GM21515 (cell line): ENCODE results near the gene VSX2.
"Not testable (repeated sequence)": the region's sequence is repeated elsewhere in the genome, so short reads cannot be mapped to it uniquely, and the experiment has no call there.

Source experiments
- ATAC-seq: cut with Tn5 transposase; IDR thresholded peaks from one replicate; pipeline ENCODE4 v1.9.1; 2021; ENCODE audit not compliant: unreplicated experiment

The VSX2 gene

DNA sequence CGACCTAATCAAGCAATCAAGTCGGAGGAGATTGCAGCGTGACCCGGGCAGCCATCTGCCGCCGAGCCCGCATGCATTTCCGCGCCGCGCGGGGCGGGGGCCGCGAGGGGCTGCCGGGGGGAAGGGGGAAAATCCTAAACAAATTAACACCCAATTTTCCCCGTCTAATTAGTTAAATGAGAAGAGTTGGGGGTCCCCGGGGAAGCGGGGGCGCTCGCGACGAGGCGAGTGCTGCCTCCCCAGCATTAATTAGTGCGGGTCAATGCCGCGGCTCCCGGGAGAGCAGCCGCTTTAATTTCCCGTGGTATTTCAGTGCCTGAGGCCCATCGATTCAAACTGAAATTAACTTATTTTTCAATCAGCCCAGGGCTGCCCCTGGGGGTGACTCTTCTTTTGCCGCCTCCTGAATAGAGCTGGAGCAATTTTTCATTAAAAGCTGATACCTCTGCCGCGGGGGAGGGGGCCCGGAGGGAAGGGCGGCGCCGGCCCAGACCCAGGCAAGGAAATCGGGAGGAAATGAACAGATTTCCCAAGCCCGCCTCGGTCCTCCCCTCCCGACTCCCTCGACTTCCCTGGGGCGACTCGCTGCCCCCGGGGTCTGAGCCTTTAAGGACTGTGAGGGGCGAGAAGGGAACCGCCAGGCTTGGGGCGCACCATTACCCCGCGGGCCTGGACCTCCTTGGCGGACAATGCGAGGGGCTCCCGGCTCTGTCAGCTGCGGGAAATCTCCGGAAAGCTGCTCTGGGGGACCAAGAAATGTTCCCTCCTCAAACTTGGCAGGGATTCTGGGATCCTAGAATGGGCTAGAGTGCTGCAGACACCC, 18.9 kb downstream of the VSX2 start:
- no peak for ATAC-seq

DNA sequence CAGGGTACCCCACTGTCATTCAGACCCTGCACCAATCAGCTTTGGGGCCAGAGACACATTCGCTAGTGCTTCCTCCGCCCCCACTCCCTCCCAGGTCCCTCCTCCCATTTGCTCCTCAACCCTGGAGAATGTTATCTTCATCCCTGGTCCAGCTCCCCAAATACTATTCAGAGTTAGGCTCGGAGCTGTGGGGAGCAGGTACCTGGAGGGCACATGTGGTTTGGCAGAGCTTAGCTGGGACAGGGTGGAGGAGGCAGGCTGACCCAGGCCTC, 19.5 kb downstream of the VSX2 start:
- no peak for ATAC-seq

DNA sequence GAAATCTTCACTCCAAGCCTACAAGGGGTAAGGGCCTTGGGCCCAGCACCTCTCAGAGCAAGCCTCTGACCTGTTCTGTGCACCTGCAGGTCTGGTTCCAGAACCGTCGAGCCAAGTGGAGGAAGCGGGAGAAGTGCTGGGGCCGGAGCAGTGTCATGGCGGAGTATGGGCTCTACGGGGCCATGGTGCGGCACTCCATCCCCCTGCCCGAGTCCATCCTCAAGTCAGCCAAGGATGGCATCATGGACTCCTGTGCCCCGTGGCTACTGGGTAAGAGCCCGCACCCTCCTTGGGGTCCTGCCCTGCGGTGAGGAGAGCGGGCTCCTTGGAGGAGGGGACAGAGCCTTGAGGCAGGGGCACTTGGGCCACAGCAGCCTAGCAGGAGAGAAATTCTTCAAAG, 20.3 kb downstream of the VSX2 start:
- no peak for ATAC-seq

DNA sequence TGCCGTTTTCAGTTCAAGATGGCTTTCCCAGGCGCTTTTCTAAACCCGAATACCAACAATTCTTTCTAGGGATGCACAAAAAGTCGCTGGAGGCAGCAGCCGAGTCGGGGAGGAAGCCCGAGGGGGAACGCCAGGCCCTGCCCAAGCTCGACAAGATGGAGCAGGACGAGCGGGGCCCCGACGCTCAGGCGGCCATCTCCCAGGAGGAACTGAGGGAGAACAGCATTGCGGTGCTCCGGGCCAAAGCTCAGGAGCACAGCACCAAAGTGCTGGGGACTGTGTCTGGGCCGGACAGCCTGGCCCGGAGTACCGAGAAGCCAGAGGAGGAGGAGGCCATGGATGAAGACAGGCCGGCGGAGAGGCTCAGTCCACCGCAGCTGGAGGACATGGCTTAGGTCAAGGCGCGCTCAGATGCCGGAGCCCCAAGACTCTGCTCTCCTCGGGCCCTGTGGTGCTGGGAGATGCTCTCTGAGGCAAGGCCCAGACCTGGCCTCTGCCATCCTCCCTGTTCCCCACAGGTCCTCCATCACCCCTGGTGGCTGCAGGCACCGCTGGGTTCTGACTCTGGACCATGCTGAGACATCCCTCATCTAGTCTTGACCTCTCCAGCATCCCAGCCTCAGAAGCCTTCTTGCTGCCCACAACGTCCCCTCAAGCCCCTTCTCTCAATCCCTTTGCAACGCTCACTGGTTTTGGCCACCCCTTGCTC, 21.4 kb downstream of the VSX2 start:
- ATAC-seq, result no peak

DNA sequence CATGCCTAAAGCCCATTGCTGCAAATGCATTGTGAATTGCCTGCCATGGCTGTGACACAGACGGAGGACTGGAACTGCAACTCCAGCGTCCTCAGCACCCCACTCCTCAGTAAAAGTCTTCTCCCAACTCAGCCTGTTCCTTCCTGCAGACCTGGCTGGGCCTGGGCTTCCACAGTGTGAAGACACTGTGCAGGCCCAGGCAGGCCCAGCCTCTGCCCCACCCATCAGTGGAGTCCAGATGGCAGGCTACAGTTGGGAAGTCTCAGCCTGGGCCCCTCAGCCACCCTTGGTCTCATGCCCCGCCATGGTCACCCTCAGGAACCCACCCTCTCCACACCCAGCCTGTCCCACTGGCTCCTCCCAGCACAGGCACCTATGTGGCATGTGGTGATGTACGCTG, 22.0 kb downstream of the VSX2 start:
- no peak for ATAC-seq

DNA sequence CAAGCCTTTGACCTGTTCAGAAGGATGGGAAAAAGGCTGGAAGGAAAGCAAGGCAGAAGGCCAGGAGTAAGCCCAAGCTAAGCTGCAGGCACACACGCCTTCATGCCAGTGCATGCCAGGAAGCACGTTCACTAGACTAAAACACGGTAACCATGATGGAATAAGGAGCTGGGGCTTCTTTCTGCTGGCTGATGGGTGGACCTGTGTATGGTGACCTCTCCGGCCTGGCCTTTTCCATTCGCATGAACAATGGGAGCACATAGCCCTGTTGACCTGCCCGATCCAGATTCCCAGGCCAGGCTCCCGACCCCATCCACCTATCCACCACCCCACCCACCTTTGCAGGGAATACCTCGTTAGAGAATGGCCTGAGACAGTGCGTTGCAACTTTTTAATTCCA, 22.8 kb downstream of the VSX2 start:
- ATAC-seq, result no peak

DNA sequence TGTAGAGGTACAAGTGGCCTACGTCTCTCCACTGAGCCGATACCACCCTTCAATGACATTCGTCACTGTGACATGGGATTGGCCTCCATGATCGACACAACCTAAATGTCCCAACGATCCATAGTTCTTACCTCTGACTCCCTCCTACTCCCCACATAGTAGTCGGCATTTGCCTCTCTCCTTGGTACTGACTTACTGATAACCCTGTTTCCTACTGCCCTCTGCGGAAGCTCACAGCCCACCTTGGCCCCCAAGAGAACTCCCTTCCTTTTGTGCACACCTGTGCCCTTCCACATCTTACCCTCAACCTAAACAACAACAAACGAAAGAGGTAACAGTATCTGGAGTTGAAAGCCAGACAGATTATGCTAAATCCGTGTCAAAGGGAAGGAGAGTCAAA, 23.9 kb downstream of the VSX2 start:
- ATAC-seq, result no peak

DNA sequence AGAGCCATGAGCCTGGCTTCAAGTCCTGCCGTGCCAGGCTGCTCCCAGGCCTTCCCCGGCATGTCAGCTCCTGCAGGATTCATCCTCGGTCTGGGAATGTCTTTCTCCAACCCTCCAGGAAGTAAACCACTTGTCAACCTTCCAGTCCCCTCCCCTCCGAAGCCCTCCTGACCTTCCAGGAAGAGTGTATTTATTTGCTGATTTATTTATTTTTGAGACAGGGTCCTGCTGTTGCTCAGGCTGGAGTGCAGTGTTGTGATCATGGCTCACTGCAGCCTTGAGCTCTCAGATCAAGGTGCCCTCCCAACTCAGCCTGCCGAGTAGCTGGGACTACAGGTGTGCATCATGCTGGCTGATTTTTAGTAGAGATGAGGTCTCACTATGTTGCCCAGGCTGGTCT, 24.7 kb downstream of the VSX2 start:
- no peak for ATAC-seq

DNA sequence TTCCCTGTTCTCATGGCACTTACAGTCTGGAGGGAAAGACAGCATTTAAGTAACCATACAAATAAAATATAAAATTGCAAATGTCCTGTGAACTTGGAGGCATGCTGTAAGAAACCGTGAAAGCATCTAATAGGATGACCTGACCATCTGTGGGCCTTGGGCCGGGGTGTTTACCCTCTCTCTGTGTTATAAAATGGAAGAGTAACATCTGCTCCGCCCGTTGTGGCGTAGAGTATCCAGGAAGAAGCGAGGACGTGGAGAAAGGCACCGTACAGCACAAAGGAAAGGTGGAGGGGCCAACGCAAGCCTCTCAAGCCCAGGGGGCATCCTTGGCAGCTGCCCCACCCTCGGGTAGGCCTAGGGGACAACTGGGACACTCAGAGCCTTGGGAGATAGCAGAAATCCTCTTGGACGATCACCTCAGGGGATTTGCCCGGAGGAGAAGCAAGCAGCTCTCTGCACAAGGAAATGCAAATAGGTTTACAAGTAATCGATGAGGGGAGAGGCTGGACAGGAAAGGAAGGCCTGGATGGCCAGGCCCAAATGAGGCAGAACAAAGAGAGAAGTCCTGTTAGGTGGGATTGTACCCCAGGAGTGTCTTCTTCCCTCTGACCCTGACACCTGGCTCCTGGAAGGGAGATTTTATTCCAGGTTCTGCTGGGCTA, 26.2 kb downstream of the VSX2 start:
- no peak for ATAC-seq

DNA sequence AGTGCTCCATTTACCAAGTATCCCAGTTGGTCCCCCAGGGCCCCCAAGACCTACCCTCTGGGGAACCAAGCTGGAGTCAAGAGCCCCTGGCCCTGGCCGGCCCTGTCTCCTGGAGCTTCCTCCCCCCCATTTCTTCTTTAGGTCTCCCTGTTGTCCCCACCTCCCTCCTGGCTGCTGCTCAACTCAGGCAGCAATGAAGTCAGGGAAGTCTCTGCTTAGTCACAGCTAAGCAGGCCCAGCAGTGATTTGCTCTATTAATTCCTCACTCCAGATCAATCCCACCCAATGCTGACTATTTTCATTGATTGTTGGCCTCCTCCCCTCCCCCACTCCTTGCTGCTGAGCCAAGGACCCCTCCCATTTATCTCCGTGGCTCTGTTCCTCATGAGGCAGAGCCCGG, 28.3 kb downstream of the VSX2 start:
- no peak for ATAC-seq

DNA sequence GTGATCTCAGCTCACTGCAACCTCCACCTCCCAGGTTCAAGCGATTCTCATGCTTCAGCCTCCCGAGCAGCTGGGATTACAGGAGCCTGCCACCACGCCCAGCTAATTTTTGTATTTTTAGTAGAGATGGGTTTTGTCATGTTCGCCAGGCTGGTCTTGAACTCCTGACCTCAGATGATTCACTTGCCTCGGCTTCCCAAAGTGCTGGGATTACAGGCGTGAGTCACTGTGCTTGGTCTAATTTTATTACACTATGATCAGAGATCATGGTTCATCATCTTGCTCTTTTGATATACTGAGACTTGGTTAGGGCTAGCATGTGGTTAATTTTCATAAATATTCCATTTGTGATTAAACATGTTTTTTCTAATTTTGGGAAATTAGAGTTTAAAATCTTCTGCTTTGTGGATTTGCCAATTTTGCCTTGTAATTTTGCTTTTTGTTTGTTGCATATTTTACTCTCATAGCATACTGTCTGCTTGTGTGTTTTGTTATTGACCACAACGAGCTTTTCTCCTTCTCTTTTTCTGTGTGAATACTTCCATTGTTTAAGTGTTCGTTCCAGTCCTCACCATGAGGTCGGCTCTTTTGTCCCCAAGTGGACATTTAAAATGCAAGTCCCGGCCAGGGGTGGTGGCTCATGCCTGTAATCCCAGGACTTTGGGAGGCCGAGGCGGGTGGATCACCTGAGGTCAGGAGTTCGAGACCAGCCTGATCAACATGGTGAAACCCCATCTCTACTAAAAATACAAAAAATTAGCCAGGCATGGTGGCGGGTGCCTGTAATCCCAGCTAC, 31.3 kb downstream of the VSX2 start:
- ATAC-seq, result not testable (repeated sequence)

DNA sequence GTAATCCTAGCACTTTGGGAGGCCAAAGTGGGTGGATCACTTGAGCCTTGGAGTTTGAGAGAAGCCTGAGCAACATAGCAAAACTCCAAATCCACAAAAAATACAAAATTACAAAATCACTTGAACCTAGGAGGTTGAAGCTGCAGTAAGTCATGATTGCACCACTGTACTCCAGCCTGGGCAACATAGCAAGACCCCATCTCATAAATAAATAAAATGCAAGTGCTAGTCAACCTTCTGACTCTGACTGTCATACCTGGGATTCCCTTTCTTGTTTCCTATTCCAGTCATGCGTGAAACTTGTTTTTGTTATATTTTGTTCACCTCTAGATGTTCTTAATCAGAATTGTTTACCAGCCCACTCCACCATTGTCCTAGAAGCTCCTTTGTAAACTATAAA, 32.1 kb downstream of the VSX2 start:
- ATAC-seq, result no peak

DNA sequence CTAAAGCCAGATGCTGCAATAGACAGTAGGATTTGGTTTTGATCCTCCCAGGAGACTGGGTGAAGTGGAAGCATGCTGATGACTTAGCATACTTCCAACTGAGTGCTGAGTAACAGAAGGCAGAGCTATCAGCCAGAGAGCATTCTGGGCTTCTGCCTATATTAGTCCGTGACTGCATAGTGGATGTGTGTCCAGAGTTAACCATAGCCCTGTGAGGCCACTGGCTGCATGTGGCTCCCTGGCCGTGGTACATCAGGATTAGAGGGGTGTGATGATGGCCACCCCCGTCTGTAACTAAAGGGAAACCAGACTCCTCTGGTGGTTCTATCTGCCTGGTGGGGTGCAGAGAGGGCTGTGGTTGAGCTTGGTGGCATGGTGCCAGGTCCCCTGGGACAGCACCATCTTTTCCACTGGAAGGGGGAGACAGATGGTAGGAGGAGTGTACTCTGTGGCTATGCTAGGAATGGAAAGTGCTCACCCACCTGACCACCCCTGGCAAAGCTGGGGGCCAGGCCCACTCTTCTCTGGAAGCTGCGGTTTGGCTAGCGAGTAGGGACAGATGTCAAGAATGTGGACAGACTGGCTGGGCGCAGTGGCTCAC, 36.1 kb downstream of the VSX2 start:
- no peak for ATAC-seq

DNA sequence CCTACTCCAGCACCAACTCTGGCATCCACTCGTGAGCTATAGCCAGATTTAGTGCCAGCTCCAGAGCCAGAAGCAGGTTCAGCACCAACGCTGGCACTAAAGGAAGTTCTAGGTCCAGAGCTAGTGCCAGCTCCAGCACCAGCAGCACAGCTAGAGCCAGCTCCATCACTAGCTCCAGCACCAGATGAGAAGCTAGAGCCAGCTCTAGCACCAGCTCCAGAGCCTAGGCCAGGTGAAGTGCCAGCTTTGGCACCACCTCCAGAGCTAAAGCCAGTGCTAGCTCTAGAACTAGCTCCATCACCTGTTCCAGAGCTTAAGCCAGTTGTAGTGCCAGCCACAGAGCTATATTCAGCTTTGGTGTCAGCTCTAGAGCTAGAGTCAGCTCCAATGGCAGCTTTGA, 38.8 kb downstream of the VSX2 start:
- no peak for ATAC-seq

DNA sequence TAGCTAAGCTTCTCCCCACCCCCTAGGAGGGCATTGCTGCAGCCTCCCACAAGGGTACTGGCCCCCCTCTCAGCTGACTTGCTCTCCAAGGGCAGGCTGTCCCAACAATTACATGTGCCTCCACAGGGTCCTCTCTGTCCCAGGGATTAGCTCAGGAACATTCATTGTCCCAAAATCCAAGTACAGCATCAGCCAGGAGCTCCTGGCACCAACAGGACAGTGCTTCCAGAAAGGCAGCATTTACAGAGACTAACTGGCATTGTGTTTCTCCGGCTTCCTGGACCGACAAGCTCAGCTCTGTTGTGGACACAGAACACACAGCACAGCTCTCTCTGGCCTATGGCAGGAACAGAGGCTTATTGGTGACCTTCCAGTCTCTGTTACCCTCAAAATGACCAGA, 41.8 kb downstream of the VSX2 start:
- no peak for ATAC-seq

DNA sequence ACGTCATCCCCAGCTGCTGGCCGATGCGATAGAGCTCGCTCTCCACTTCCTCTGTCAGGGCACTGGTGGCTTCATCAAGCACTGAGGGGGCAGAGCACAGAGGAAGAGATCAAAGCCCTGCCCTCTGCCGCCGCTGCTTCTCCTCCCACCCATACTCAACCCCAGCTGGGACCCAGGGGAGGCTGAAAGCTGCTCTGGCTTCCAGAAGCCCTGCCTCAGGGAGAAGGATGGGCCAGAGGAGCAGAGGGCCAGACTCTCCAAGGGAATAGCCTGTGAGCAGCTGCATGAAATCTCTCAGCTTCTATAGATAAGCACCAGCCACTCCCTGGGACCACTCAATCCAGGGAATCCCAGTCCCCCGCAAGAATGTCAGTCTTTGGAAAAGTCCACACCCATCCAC, 47.5 kb downstream of the VSX2 start:
- no peak for ATAC-seq

DNA sequence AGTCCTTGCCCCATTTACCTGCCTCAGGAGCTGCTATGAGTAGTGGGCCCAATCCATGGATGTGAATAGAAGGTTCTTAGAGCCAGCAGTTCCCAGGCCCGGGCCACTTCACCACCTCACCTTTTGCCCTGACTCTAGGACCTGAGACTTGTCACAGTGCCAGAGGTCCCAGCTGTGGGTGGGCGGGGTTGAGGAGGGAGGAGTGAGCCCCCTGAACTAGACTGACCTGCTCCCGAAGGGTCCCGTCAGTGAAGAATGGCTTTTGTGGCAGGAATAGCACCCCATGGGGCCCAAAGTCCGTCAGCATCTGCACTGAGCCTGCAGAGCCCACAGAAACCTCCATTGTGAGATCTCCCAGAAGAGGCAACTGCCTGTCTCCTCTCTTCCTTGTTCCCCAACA, 50.6 kb downstream of the VSX2 start:
- no peak for ATAC-seq

DNA sequence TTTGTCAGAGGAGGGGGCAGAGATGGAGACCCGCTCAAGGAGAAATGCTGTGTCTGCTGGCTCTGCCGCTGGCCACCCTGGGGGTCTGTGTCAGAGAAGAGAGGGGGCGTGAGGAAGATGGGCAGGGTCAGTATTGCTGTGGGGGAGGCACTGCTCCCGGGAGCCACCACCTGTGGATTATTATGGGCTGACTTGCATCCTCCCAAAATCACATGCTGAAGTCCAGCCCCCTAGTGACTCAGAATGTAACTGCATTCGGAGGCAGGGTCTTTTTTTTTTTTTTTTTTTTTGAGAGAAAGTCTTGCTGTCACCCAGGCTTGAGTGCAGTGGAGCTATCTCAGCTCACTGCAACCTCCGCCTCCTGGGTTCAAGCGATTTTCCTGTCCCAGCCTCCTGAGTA, 51.2 kb downstream of the VSX2 start:
- no peak for ATAC-seq

DNA sequence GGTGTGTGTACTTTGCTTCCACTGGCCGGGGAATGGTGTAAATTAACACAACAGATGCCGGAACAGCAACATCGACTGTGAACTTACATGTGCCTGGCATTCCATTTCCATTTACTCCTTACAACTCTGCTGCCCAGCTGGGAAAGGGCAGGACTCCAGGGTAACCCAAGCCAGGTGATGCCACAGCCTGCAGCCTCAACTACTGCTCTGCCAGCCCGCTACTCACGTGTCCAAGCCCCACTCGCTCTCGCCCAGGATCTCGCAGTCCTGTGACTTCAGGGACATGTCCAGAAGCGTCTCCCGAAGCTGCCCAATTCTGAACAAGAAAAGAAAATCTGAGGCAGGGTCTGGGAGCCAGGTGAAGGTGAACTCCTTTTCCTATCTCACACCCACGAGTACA, 52.8 kb downstream of the VSX2 start:
- no peak for ATAC-seq

DNA sequence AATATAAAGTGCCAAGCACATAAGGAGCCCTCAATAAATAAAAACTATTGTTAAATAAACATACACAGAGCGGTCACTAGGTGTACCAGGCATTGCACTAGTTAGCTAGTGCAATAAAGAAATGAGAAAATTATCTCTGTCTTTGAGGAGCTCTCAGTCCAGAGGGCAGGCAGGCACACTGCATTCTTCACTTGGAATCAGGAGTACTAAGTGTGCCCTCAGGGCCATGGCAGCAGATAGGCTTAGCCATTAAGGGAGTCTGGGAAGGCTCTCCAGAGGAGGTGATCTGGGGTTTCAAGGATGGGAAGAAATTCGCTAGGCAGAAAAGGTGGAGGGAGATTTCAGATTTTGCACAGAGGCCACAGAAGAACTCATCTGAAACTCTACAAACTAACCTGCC, 54.4 kb downstream of the VSX2 start:
- no peak for ATAC-seq

DNA sequence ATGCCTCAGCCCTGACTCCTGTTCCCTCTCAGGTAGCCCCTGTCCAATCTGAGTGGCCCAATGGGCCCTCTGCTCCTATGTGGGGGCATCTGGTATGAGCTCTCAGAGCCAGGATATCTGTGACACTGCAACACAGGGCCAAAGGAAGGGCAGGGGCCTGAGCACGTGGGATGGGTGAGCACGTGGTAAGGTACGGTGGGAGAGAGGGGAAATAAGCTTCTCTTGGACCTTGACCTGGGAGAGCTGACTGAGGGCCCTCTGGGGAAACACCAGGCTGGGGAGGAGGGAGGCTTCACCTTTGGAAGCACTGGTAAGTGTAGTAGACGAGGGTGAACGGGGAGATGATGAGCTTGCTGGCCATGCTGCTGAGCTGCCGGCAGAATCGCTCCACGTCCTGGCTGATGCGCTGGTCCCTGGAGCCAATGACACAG, 56.8 kb downstream of the VSX2 start:
- ATAC-seq, result no peak
